CD1c-positive myeloid dendritic cell (primary cell): ENCODE data around the gene RTKN.
"Not testable (repeated sequence)": the region's sequence is repeated elsewhere in the genome, so short reads cannot be mapped to it uniquely, and the experiment has no call there.

ENCODE experiments used
- DNase-seq: peaks from one replicate; pipeline ENCODE4 v3.0.0-alpha.2; 2016; ENCODE audit errors: extremely low spot score

RTKN gene, protein sequence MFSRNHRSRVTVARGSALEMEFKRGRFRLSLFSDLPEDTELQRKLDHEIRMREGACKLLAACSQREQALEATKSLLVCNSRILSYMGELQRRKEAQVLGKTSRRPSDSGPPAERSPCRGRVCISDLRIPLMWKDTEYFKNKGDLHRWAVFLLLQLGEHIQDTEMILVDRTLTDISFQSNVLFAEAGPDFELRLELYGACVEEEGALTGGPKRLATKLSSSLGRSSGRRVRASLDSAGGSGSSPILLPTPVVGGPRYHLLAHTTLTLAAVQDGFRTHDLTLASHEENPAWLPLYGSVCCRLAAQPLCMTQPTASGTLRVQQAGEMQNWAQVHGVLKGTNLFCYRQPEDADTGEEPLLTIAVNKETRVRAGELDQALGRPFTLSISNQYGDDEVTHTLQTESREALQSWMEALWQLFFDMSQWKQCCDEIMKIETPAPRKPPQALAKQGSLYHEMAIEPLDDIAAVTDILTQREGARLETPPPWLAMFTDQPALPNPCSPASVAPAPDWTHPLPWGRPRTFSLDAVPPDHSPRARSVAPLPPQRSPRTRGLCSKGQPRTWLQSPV

DNA sequence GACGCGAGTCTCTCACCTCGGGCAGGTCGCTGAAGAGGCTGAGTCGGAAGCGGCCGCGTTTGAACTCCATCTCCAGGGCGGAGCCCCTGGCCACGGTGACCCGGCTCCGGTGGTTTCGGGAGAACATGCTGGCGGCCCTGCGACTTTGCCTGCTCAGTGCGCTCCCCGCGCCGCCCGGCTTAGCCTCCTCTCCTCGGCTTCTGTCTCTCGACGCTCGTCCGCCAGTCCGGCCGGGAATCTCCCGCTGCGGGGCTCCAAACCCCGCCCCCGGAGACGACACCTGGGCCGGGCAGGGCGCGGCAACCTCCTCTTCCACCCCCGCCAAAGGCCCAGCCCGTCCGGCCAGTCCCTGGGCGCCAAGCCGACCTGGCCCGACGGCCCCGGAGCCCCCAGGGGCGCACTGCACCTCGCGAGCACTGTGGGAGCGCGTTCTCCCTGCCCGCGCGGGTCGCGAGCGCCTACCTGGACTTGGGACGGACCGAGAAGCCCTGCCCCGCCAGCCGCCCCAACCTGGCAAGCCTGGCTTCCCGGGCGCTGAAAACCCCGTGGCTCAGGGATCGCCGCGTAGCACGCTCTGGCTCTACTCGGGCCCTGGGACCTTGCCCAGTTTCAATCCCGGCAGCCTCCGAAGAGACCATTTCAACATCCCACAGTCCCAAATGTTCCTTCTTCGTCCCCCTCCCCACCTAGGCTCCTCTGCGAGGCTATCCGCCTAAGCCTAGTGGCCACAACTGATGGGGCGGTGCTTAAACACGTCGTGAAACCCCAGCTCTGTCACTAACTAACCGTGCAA is at the start of gene RTKN:
Gene RTKN (minus strand): TSS at position 248 of the 793 bp plus-strand sequence. CDS start 121 bp downstream, at position 127.
- DNase-seq: no peak

DNA sequence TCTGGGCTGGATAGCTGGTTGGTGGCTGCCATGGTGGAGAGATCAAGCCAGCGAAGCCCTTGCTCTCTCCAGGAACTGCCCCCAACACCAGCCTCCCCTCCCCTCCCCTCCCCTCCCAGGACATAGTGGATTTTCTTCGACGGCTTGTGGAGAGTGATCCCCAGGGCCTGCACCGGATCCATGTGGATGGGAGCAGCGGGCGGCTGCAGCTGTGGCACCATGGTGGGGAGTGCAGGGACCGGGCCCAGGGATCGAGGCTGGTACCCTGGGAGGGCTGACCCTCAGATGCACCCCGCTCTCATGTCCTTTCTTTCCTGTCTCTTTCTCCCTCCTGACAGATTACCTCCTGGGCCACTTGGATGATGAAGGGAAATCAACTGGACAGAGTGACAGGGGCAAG is 48.2 kb upstream of the RTKN start:
- DNase-seq: no peak

DNA sequence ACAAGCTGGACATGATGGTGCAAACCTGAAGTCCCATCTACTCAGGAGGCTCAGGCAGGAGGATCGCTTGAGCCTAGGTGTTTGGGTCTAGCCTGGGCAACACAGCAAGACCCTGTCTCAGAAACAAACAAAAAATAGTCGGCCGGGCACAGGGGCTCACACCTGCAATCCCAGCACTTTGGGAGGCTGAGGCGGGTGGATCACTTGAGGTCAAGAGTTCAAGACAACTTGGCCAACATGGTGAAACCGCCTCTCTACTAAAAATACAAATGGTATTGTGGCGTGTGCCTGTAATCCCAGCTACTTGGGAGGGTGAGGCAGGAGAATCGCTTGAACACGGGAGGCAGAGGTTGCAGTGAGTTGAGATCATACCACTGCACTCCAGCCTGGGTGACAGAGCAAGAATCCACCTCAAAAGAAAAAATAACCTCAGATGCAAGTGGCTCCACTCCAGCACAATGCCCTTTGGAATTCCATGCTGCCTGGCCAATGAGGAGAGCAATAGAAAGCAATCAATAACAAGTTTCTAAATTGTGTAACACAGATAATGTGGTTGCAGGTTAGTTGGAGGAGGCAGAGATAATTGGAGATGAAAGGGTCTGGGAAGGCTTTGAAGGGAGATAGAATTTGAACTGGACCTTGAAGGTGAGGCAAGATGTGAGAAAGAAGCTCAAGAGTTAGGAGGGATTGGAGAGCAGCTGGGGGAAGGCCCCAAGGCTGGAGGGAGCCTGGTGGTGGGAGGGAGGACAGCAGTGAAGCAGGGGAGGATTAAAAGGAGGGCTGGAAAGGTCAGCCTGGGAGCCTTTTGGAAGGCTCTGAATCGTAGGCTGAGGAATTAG is 47.1 kb upstream of the RTKN start:
- DNase-seq: no peak

DNA sequence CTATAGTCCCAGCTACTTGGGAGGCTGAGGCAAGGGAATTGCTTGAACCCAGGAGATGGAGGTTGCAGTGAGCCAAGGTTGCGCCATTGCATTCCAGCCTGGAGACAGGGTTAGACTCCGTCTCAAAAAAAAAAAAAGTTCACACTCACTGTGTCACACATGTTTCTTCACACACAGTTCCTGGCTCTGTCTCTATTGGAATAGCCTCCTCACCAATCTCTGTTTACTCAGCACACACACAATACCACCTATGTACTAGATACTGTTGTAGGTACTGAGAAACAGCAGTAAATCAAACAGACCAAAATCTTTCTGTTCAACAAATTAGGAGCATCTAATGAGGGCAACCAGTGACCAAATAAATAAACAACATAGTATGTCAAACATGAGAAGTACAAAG is 44.4 kb upstream of the RTKN start:
- DNase-seq: no peak

DNA sequence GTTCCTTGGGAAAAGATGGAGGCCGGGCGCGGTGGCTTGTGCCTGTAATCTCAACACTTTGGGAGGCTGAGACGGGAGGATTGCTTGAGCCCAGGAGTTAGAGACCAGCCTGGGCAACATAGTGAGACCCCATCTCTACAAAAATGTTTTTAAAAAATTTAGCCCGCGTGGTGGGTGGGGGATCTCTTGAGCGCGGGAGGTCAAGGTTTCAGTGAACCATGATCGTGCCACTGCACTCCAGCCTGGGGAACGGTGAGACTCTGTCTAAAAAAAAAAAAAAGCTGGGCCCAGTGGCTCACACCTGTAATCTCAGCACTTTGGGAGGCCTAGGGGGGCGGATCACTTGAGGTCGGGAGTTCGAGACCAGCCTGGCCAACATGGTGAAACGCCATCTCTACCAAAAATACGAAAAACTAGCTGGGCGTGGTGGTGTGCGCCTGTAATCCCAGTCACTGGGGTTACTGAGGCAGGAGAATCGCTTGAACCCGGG is 42.0 kb upstream of the RTKN start:
- DNase-seq: not testable (repeated sequence)

DNA sequence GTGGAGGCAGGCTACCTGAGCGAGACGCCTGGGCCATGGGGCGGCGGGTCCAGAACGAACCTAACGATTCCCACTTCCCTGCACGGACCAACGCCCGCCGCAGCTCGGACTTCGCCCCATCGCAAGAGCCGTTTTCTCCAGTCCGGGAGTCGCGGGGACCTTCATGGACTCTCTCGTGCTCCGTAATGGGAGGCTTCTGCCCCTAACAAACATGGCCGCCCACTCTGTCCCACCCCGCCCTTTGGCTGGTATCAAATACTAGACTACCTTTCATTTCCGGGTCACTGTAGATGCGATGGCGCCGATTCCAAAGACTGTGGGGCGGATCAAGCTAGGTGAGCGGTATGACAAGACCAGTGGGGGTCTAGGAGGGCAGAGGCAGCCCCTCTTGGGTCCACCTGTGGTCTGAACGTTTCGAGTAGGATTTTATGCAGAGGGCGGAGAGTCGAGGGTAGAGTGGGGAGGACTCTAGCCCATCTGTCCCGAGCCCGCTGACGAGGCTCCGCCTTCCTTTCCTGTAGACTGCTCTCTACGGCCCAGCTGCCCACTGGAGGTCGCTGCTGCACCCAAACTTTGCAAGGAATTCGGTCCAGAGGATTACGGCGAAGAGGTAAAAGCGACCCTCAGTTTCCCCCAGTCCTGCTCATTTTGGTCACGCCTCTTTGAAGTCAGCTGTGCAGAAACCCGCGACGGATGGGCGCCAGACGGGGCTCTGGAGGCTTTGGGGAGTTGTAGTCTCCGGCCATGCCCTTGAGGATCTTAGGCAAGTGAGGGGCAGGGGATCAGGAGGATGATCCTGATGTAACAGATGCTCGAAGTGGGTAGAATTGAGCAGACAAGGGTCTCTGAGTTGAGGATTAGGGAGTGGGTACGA is 41.3 kb upstream of the RTKN start, which contains the start of the genes CCDC142 and TTC31:
Gene CCDC142 (minus strand): TSS at position 198 of the 874 bp plus-strand sequence. CDS start 161 bp downstream, at position 37.
Gene TTC31 (plus strand): TSS at position 281 of the 874 bp plus-strand sequence. CDS start 15 bp downstream, at position 296.
- peak; percentile 97 for DNase-seq

DNA sequence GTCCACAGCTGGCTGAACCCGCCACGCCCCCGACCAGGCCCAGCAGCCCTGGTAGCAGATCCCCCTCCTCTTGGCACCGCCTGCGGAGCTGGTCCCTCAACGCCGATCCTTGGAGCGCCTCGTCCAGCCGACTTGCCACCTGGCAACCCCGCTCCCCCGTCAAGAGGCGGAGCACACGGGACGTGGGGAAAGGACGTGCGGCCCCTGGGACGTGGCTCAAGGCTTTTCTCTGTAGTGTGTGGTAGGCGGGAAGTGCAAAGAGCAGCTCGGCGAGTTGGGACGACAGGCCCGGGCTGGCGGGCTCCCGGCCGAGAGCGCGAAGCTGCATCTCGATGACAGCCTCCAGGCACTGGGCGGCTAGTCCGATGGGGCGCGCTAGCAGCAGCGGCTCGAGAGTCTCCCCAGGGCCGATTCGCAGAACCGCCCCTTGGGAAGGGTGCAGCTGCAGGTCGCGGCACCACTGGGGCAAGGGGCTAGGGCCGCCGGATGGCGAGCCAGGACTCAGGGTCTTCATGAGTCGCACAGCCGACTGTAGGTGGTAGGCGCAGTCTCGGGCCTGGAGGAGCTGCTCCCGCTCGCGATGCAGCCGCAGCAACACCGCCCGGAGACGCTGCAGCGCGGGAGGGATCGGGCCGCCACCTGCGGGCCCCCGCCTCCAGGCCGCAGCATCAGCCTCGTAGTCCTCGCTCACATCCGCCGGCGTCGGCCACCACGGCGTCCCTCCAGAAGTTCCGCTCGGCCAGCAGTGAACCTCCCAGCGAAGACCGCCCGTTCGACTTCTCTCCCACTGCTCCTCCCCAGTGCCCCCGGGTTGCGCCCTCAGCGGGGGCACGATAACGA is 40.4 kb upstream of the RTKN start:
- DNase-seq: peak; percentile 66

DNA sequence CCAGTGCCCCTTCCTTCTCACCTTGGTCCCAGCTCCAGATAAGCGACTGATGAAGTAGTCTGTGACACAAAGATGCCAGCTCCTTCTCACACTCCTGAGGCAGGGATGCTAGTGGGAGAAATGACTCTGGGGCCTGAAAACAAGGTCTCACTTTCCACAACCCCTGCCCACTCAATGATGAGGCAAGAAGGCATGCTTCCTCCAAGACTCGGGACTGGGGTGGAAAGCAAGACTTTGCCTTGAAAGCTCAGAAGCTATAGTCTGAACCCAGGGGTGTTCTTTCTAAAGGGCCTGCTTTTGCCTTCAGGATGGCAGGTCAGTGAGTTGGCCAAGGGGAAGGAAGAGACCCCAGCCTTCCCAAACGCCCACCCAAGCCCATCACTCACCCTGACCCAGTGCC is 39.7 kb upstream of the RTKN start:
- peak; percentile 72 for DNase-seq

DNA sequence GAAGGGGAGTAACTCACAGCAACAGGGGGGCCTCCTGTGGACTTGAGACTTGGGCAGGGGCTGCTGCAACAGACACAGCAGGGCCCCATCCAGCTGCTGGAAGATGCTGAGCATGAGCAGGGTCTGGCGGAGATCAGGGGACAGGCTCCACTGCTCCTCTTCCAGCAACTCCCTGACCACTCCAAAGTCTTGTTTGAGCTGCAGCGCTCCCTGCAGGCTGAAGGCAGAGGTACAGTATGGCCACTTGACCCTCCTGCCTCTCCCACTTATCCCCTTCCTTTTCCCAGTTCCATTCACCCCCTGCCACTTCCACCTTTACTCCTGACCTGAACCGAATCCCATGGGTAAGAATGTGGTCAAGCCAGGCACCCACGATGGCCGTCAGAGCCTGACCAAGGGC is 33.2 kb upstream of the RTKN start:
- no peak for DNase-seq

DNA sequence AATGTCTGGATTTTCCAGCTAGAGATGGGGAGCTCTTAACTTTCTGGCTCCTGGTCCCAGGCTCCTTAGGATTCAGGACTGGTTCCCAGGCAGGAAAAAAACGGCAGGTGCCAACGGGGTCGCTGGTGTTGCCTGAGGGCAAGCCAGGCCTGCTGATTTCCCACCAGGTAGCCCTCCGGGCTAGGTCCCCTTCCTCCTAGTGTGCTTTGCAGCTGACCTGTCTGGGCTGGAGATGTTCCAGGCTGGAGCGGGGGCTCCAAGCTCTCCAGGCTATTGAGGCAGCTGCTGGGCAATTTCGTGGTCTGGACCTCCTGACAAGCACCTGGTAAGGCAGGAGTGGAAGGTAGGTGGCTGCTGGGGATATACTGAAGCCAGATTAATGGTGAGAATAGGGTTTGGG is 32.7 kb upstream of the RTKN start:
- DNase-seq: no peak

DNA sequence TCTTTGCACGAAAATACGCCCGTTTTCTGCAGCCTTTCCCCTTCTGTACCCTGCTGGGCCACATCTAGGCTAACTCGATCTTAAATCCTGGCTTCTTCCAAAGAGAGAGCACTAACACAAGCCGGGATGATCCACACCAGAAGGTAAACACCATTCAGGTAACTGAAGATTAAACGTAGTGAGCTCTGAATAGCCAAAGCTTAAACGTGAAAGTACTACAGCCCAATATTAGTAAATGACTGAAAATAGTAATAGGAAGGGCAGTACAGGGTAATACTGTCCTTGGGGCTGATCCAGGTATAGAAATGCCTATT is 31.2 kb upstream of the RTKN start:
- no peak for DNase-seq

DNA sequence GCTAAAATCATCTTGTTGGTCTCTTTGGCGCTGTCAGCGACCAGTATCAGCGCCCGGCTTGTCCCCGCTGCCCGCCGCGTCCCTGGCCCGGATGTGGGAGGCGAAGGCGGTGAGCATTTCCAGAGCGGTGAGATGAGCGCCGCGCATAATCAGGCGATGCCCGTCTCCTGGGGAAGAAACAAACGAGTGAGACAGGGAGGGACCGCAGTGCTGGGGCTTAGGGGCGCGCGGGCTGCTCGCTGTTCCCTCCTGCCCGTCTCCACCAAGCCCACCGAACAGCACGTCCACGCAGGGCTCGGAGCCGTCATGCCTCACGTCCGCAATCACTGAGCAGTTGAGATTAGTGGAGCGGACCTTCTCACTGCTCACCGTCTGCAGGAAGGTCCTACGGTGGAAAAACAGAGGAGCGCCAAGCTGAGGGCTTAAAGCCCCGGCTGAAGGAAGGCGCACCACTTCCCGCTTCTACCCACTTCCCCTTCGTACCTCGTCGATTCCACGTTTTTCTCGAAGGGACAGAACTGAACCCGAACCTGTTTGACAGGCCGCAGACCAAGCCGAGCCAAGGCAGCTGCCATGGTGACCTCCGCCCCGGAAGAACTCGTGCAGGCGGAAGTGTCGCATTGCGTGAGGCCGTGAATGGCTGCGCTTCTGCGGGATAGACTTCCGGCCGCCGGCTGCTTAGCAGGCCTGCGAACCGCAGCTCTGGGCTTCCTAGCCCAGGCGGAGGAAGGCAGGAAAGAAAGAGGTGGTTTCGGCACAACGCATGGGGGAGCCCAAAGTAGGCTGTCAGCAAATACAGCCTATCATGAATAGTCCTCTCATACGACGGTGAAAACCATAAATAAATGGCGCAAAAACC is 30.6 kb upstream of the RTKN start, which contains the start of gene MRPL53:
Gene MRPL53 (minus strand): TSS at position 595 of the 859 bp plus-strand sequence. CDS start 20 bp downstream, at position 575.
- peak; percentile 96 for DNase-seq

DNA sequence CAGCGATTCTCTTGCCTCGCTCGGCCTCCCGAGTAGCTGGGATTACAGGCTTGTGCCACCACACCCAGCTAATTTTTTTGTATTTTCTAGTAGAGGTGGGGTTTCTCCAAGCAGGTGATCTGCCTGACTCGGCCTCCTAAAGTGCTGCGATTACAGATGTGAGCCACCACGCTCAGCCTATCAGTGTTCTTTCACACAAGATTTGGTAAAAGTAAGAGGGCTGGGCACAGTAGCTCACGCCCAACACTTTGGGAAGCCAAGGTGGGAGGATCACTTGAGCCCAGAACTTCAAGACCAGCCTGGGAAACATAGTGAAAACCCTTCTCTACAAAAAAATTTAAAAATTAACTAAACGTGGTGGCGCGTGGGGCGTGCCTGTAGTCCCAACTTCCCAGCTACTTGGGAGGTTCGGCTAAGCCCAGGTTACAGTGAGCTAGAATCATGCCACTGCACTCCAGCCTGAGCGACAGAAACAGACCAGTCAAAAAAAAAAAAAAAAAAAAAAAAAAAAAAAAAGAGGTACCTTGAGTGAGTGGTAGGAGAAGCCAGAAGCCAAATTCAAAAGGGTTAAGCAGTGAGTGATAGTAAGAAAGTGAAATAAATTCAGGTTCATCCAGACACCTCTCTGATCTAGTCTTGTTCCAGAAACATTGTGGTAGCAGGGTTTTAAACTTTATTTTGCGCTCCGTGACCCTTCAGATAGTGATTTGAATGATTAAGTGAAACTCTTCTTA is 29.8 kb upstream of the RTKN start:
- no peak for DNase-seq

DNA sequence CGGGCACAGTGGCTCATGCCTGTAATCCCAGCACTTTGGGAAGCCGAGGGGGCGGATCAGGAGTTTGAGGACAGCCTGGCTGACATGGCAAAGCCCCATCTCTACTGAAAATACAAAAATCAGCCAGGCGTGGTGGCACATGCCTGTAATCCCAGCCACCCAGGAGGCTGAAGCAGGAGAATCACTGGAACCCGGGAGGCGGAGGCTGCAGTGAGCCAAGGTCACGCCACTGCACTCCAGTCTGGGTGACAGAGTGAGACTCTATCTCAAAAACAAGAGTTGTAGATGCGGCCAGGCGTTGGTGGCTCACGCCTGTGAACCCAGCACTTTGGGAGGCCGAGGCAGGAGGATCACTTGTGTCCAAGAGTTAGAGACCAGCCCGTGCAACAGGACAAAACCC is 29.0 kb upstream of the RTKN start:
- DNase-seq: not testable (repeated sequence)

DNA sequence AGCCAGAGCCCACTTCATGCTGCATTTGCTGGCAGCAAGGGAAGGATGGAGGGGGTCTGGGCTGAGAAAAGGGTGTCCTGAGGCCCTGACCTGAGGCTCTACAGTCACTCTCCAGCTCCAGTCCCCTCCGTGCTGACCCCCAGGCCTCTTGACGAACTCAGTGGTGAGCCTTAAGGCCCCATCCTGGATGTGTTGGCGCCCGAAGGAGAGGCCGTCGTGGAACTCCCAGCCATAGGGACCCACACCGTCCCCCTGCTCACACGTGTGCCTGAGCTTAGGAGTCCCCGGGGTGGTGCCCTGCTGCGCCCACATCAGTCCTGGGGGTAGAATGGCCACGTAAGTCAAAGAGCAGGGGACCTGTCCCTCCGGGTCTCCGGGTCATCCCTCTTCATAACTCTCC is 22.7 kb upstream of the RTKN start:
- no peak for DNase-seq

DNA sequence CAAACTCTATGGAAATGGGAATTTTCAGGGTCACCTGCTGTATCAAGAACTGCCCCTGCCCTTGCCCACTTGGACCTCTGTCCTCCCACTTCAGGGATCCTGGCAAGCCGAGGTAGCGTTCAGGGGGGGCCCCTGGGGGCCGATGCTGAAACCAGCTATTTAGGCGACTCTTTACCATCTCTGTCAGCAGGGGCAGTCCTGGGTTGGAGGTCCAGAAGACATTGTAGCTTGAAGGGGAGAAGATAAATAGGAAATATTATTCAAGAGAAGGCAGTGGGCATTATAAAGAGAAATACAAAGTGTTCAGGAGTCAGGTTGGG is 21.0 kb upstream of the RTKN start:
- DNase-seq: no peak

DNA sequence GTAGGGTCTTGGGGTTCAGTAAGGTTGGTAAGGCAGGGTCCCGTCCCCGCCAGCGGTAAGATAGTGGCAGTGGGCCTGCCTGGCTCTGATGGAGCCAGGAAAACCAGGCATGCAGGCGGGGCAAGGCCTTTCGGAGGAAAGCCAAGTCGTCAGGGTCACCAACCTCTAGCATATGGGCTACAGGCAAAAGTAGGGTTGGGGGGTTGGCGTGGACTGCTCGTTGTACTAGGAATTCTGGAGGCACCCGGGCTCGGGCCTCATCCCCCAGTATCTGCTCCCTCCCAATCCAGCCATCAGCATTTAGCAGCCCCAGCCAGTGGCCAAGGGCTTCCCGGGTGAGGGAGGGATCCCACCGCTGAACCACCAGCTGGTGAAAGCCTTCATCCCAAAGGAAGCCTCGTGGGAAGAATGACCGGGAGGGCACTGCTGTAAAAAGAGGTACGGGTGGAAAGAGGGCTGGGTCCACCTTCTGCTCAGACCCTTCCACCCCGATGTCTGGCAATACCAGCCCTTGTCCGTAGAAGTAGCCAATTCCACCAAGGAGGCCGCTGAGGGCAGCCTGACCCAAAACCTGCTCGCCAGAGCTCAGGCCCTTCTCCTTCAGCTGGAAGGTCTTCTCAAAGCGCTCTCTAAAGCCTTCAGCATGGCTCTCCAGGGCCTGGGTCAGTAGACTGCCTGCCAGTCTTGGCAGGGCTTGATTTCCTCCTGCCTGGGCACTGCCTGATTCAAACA is 20.5 kb upstream of the RTKN start:
- DNase-seq: no peak
